GM18498 (cell line): ENCODE measurements around the gene WWOX.

Experiments used
- ATAC-seq: cut with Tn5 transposase; IDR thresholded peaks from one replicate; pipeline ENCODE4 v1.9.1; 2021; ENCODE audit warnings: mild to moderate bottlenecking, moderate library complexity; ENCODE audit not compliant: unreplicated experiment

WWOX gene

GRCh38 chr16:78450255-78450654 is 350.8 kb downstream of the WWOX start:
- no peak for ATAC-seq

DNA sequence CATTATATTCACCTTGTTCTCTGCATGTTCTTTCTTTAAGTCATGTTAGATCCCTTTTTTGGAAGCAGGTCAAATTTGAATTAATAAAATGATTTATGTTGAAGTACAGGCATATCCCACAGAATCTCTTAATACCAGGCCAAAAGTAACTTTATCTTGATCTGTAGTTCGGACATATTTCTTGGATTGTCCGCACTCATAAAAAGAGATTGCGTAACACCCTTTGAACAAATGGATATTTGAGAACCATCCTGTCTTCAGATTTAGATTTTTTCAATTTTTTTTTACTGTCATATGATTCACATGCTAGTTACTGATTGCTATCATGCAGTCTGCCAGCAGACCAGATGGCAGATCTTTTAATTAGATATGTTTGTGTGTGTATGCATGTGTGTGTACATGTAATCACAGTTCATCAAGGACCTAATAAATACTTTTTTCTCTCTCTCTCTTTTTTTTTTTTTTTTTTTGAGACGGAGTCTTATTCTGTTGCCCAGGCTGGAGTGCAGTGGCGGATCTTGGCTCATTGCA is 352.6 kb downstream of the WWOX start:
- no peak for ATAC-seq

DNA sequence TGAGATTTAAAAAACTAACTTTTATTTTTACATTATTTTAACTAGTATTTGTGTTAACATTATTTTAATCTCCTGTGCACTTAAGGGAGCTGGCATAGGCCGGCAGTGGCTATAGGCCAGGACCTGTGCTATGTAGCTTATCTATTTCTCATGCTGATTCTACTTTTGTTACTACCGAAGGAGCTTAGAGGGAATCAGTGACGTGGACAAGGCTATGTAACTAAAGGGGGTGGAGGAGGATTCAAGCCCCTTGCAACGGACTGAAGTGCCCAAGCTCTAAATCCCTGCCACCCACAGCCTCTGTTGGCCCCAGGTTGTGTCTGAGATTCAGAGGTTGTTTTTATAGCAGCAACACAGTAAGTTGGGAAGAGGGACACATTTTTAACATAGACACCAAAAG is 356.4 kb downstream of the WWOX start:
- ATAC-seq = no peak

- no peak for ATAC-seq
Observed at GRCh38 chr16:78458588-78458987, 359.1 kb downstream of the WWOX start.

DNA sequence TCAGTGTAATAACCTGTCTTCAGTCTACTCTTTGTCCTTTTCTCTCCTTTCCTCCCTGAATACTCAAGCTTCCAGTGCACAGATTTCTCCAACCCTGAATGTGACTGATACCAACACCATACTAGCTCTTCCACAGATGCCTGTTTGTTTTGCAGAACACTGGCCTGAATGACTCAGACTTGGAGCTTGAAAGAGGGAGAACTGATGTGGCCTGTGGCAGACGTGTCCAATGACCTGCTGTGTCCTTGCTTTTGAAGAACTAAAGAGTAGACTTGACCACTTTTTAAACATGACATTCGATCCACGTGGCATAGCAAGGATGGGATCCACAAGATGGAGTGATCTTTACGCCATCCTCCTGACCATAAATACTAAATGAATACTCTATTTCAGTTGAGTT is 361.0 kb downstream of the WWOX start:
- ATAC-seq = no peak

DNA sequence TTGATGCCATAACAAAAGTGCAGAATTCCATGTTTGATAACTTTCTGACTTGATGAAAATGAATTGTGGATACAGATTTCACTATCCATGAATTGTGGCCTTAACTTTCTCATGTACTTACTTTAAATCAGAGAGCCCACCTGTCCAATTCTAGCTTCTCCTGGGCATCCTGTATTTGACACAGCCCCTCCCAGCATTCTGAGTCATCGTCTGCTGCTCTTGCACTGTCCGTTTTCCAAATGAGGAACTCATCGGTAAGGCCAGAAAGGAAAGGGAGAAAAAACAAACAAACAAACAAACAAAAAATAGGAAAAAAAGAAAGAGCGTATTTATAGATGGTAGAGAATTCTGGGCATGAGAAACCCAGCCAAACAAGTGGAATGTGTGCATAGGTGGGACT is 361.6 kb downstream of the WWOX start:
- ATAC-seq = no peak

GRCh38 chr16:78461496-78462287 is 362.2 kb downstream of the WWOX start:
- ATAC-seq = no peak

GRCh38 chr16:78462288-78463208 is 363.1 kb downstream of the WWOX start:
- ATAC-seq = no peak

DNA sequence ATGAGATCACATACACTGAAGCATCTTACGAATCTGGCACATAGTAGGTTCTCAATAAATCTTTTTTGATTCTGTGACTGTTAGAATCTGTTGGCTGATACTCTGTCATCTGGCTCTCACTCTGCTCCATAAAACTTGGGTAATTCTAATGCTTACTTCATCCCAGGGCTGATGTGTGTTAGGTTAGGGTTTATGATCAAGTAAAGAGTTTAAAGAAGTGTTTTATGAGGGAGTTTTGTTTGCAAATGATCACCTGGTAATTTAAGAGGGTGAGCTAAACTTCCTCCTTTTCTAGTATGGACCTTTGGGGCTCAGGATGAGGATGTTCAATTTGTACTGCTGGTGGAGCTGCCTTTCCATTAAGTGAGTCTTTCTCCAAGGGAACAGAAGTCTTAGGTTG is 364.1 kb downstream of the WWOX start:
- no peak for ATAC-seq

DNA sequence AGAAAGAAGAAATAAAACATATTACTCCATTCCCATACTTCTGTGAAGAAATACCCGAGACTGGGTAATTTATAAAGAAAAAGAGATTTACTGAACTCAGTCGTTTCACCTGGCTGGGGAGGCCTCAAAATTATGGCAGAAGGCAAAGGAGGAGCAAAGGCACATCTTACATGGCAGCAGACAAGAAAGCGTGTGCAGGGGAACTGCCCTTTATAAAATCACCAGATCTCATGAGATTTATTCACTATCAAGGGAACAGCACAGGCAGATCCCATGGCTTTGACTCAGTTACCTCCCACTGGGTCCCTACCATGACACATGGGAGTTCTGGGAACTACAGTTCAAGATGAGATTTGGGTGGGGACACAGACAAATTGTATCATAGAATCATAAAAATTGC is 365.4 kb downstream of the WWOX start:
- no peak for ATAC-seq

GRCh38 chr16:78465730-78466129 is 366.3 kb downstream of the WWOX start:
- no peak for ATAC-seq

DNA sequence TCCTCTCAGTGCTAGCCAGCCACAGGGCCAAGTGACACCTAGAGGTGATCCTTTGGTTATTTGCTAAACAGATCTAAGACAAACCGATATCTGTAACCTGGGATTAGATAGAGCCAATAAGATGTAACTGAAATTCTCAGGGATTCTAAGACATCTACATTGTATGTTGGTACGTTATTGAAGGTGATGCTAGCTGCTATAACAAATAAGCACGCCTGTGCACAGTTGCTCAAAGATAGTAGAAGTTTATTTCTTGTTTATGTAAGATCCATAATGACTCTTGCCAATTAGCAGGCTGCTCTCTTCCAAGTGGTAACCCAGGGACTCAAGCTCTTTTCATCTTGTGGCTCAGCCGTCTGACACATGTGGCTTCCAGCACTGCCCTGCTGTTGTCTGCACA is 370.3 kb downstream of the WWOX start:
- no peak for ATAC-seq

DNA sequence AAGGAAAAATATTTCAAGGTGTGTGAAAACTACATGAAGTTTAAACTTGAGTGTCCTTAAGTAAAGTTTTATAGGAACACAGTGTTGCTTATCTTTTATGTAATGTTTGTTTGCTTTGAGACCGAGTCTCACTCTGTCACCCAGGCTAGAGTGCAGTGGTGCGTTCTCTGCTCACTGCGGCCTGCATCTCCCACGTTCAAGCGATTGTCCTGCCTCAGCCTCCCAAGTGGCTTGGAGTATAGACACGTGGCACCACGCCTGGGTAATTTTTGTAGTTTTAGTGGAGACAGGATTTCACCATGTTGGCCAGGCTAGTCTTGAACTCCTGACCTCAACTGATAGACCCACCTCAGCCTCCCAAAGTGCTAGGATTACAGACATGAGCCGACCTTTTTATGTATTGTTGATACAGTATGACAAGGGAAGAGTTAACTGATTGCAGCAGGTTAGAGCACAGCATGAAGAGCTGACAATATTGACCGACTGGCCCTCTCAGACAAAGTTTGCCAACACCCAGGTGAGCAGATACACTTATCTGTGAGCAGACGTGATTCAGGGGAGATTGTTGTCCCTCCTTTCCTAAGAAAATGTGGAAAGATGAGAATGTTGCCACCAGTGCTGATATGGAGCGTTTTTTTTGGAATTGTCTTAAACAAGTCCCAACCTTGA is 373.7 kb downstream of the WWOX start:
- no peak for ATAC-seq

GRCh38 chr16:78474762-78475161 is 375.3 kb downstream of the WWOX start:
- ATAC-seq = peak; percentile 82

DNA sequence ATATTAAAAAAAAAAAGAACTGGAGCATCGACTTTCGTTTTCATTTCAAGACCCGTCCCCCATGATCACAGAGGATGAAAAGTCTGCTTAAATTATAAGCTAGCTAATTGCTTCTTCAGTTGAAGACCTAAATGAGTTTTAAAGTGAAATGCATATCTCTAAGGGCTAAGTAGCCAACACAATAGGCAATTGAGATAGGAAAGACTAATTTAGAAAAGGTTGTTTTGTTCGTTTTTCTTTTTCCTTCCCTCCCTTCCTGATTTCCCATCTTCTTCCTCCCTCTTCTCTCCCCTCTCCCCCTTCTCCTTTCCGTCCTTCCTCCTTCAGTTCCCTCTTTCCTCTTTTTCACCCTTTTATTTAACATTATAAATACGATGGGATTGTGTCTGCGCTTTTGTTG is 377.2 kb downstream of the WWOX start:
- ATAC-seq = no peak

- no peak for ATAC-seq
Observed at GRCh38 chr16:78478267-78478861, 378.9 kb downstream of the WWOX start.

DNA sequence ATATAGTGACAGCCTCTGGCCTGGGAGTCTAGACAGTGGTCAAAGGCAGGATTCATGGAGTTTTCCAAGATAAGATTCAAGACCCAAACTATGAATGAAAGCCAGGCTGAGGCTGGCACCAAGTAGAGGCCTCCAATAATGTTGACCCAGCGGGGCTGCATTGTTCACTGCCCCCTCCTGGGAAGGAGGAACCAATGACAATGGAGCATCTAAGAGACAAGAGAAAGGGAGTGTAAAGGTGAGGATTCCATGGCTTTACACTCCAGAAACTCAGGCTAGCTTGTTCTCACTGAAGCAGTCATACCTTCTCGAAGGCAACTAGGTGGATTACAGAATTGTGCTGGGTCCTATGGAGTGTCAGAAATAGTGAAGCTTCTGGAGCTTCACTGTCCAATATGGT is 380.3 kb downstream of the WWOX start:
- no peak for ATAC-seq

GRCh38 chr16:78480588-78480987 is 381.1 kb downstream of the WWOX start:
- ATAC-seq = no peak

GRCh38 chr16:78483124-78483992 is 383.9 kb downstream of the WWOX start:
- no peak for ATAC-seq

- ATAC-seq = no peak
Observed at GRCh38 chr16:78484509-78485058, 385.1 kb downstream of the WWOX start.
